H1 (cell line): ENCODE data around the gene CTNND2. TPM values are rescaled to one million over a fixed set of nuclear protein-coding genes. Genes with fewer than 3 reads are reported as not detected.

ENCODE experiments used
- CTCF ChIA-PET: fragments of 300-600 bp; sonication (Branson Sonifier 250); formaldehyde crosslinking; loops from one replicate; lab custom pipeline; 2021; ENCODE audit not compliant: partially characterized antibody; lab: Charles Lee
- POLR2A ChIA-PET: fragments of 300-600 bp; sonication (Branson Sonifier 250); formaldehyde crosslinking; loops from one replicate; lab custom pipeline; 2021; ENCODE audit warnings: inconsistent platforms; ENCODE audit not compliant: partially characterized antibody; lab: Charles Lee
- DNase-seq, 2 experiments: peaks; one replicate each; pipeline versions ENCODE4 v3.0.0 to v3.0.0-alpha.2; 2010 to 2022; ENCODE audit warnings: low spot score in 2 of 2, low read depth in 1 of 2, mixed read lengths in 1 of 2
- FAIRE-seq: peaks from 2 replicates; lab custom pipeline; 2011; peaks lifted over from hg19 to GRCh38; lab: Jason Lieb, UNC
- H2AFZ ChIP-seq: 2 replicates; pipeline ENCODE4 v1.8.1; 2012; ENCODE audit warnings: low read length, inconsistent platforms
- H2AK5ac ChIP-seq: 2 replicates; pipeline ENCODE4 v1.6.1; 2013; ENCODE audit warnings: low read depth, low read length
- H2BK120ac ChIP-seq: replicated peaks from 2 replicates; pipeline ENCODE3; 2013; ENCODE audit warnings: low read depth, low read length, inconsistent platforms
- H2BK12ac ChIP-seq: 2 replicates; pipeline ENCODE4 v1.6.1; 2013; ENCODE audit warnings: low read depth, low read length
- H2BK15ac ChIP-seq: 2 replicates; pipeline ENCODE4 v1.6.1; 2013; ENCODE audit warnings: low read length
- H2BK20ac ChIP-seq: 2 replicates; pipeline ENCODE4 v1.6.1; 2013; ENCODE audit warnings: low read length
- H2BK5ac ChIP-seq: 2 replicates; pipeline ENCODE4 v1.6.1; 2013; ENCODE audit warnings: low read depth, low read length
- H3K14ac ChIP-seq: 2 replicates; pipeline ENCODE4 v1.6.1; 2013; ENCODE audit warnings: inconsistent platforms; ENCODE audit not compliant: insufficient read length
- H3K18ac ChIP-seq: 2 replicates; pipeline ENCODE4 v1.6.1; 2013; ENCODE audit warnings: low read length; ENCODE audit errors: extremely low read depth
- H3K23ac ChIP-seq: 2 replicates; pipeline ENCODE4 v1.6.1; 2013; ENCODE audit warnings: inconsistent platforms; ENCODE audit not compliant: insufficient read length
- H3K23me2 ChIP-seq: 2 replicates; pipeline ENCODE4 v1.6.1; 2013; ENCODE audit warnings: low read depth, low read length
- H3K27ac ChIP-seq: 2 replicates; pipeline ENCODE4 v1.6.1; 2011; ENCODE audit warnings: low read depth, low read length, inconsistent platforms
- H3K27me3 ChIP-seq, 4 experiments: replicated peaks in 1 of 4; 1 replicate in 1 of 4; 2 replicates in 3 of 4; pipeline versions ENCODE4 v1.6.1 to v1.8.1; 2011 to 2013; ENCODE audit warnings: low read length in 3 of 4, mild to moderate bottlenecking in 3 of 4, inconsistent platforms in 2 of 4, mixed read lengths in 2 of 4, moderate library complexity in 1 of 4; ENCODE audit not compliant: control insufficient read depth in 3 of 4, insufficient read depth in 3 of 4; ENCODE audit errors: extremely low read depth in 1 of 4
- H3K36me3 ChIP-seq, 4 experiments: 2 replicates each; pipeline versions ENCODE4 v1.6.1 to v1.8.1; 2011 to 2013; ENCODE audit warnings: mild to moderate bottlenecking in 4 of 4, low read length in 3 of 4, moderate library complexity in 2 of 4, control low read depth in 1 of 4, inconsistent platforms in 1 of 4; ENCODE audit not compliant: insufficient read depth in 4 of 4, control insufficient read depth in 2 of 4
- H3K4ac ChIP-seq: replicated peaks from 2 replicates; pipeline ENCODE3; 2013; ENCODE audit warnings: low read length, low read depth, mixed read lengths, inconsistent platforms; ENCODE audit not compliant: insufficient read length
- H3K4me1 ChIP-seq, 4 experiments: replicated peaks in 1 of 4; 1 replicate in 1 of 4; 2 replicates in 3 of 4; pipeline versions ENCODE4 v1.6.1 to v1.8.1; 2011 to 2013; ENCODE audit warnings: low read length in 3 of 4, inconsistent platforms in 2 of 4, mixed read lengths in 1 of 4; ENCODE audit not compliant: insufficient read depth in 4 of 4, control insufficient read depth in 3 of 4
- H3K4me2 ChIP-seq, 2 experiments: 2 replicates each; pipeline versions ENCODE4 v1.6.1 to v1.8.1; 2011 to 2013; ENCODE audit warnings: low read depth in 2 of 2, low read length in 2 of 2, control low read depth in 1 of 2, inconsistent platforms in 1 of 2, mild to moderate bottlenecking in 1 of 2; ENCODE audit not compliant: insufficient read depth in 1 of 2
- H3K4me3 ChIP-seq, 4 experiments: fragments of 200-600, 300-600 bp in 1 of 4; sonication (generic), shearing (Covaris generic), sonication (Bioruptor Twin) in 1 of 4; 2 replicates each; pipeline versions ENCODE4 v1.5.1 to v1.8.1; 2011 to 2016; ENCODE audit warnings: low read length in 4 of 4, low read depth in 3 of 4, control low read depth in 2 of 4, inconsistent platforms in 2 of 4, mild to moderate bottlenecking in 2 of 4, mixed read lengths in 1 of 4, moderate library complexity in 1 of 4; ENCODE audit not compliant: insufficient read depth in 2 of 4; ENCODE audit errors: extremely low read depth in 1 of 4
- H3K56ac ChIP-seq: replicated peaks from 2 replicates; pipeline ENCODE3; 2013; ENCODE audit warnings: low read depth, mild to moderate bottlenecking, mixed read lengths, low read length, inconsistent platforms; ENCODE audit not compliant: insufficient read length
- H3K79me1 ChIP-seq: 2 replicates; pipeline ENCODE4 v1.6.1; 2013; ENCODE audit warnings: low read depth, low read length, control low read depth
- H3K79me2 ChIP-seq, 2 experiments: 2 replicates each; pipeline versions ENCODE4 v1.6.1 to v1.8.1; 2012 to 2013; ENCODE audit warnings: low read length in 2 of 2, mild to moderate bottlenecking in 2 of 2, inconsistent platforms in 1 of 2; ENCODE audit not compliant: insufficient read depth in 2 of 2, control insufficient read depth in 1 of 2
- H3K9ac ChIP-seq, 4 experiments: replicated peaks in 1 of 4; 1 replicate in 1 of 4; 2 replicates in 3 of 4; pipeline versions ENCODE4 v1.6.1 to v1.8.1; 2011 to 2013; ENCODE audit warnings: low read depth in 3 of 4, low read length in 3 of 4, control low read depth in 2 of 4, mild to moderate bottlenecking in 2 of 4, moderate library complexity in 2 of 4, inconsistent platforms in 1 of 4; ENCODE audit errors: extremely low read depth in 1 of 4
- H3K9me3 ChIP-seq, 2 experiments: 2 replicates each; pipeline versions ENCODE4 v1.6.1 to v1.8.1; 2012 to 2013; ENCODE audit warnings: mild to moderate bottlenecking in 2 of 2, moderate library complexity in 2 of 2, control low read depth in 1 of 2, inconsistent platforms in 1 of 2, low read depth in 1 of 2, low read length in 1 of 2, mixed read lengths in 1 of 2; ENCODE audit not compliant: insufficient read depth in 2 of 2
- H4K20me1 ChIP-seq, 2 experiments: replicated peaks in 1 of 2; 2 replicates each; pipeline versions ENCODE3 to v1.8.1; 2011 to 2013; ENCODE audit warnings: inconsistent platforms in 2 of 2, low read length in 2 of 2, mild to moderate bottlenecking in 1 of 2; ENCODE audit not compliant: insufficient read depth in 2 of 2, control insufficient read depth in 1 of 2
- H4K5ac ChIP-seq: 2 replicates; pipeline ENCODE4 v1.6.1; 2013; ENCODE audit warnings: low read length, low read depth, mixed read lengths, inconsistent platforms; ENCODE audit not compliant: insufficient read length
- H4K8ac ChIP-seq: 2 replicates; pipeline ENCODE4 v1.8.0; 2013; ENCODE audit warnings: mild to moderate bottlenecking, moderate library complexity, low read length, inconsistent platforms; ENCODE audit not compliant: insufficient read depth; ENCODE audit errors: extremely low read depth
- H4K91ac ChIP-seq: replicated peaks from 2 replicates; pipeline ENCODE3; 2013; ENCODE audit warnings: low read length, mixed read lengths, inconsistent platforms; ENCODE audit not compliant: insufficient read length
- EP300 ChIP-seq, 2 experiments: IDR thresholded peaks; 1 replicate in 1 of 2; 2 replicates in 1 of 2; pipeline ENCODE4 v1.6.1; 2011 to 2012; ENCODE audit warnings: low read depth in 2 of 2, low read length in 2 of 2, mild to moderate bottlenecking in 2 of 2, borderline replicate concordance in 1 of 2, inconsistent platforms in 1 of 2, moderate library complexity in 1 of 2
- KDM5A ChIP-seq: fragments of 200-600 bp; IDR thresholded peaks from 2 replicates; pipeline ENCODE4 v1.7.1; 2012; ENCODE audit warnings: mild to moderate bottlenecking, low read length, inconsistent platforms, mixed read lengths
- MAX ChIP-seq: IDR thresholded peaks from 2 replicates; pipeline ENCODE4 v1.6.1; 2012; ENCODE audit warnings: inconsistent platforms
- NANOG ChIP-seq: IDR thresholded peaks from 2 replicates; pipeline ENCODE4 v1.6.1; 2011; ENCODE audit warnings: low read length, low read depth, mild to moderate bottlenecking, inconsistent platforms; ENCODE audit not compliant: insufficient read depth, poor library complexity, severe bottlenecking
- RBBP5 ChIP-seq: IDR thresholded peaks from 2 replicates; pipeline ENCODE4 v1.7.1; 2012; ENCODE audit warnings: low read depth, mild to moderate bottlenecking, inconsistent platforms, low read length, moderate library complexity, borderline replicate concordance
- RFX5 ChIP-seq: IDR thresholded peaks from 2 replicates; pipeline ENCODE4 v1.6.1; 2011; ENCODE audit warnings: low read depth, low read length, improper control_type of control experiment, borderline replicate concordance
- RXRA ChIP-seq: IDR thresholded peaks from 2 replicates; pipeline ENCODE4 v1.6.1; 2011; ENCODE audit warnings: low read depth, mild to moderate bottlenecking, low read length, moderate library complexity; ENCODE audit not compliant: insufficient read depth
- SIN3A ChIP-seq, 2 experiments: IDR thresholded peaks in 1 of 2; conservative IDR thresholded peaks in 1 of 2; 2 replicates each; pipeline ENCODE4 v1.6.1; 2011 to 2012; ENCODE audit warnings: low read length in 2 of 2, improper control_type of control experiment in 1 of 2, low read depth in 1 of 2, mild to moderate bottlenecking in 1 of 2
- SP1 ChIP-seq: IDR thresholded peaks from 2 replicates; pipeline ENCODE4 v1.6.1; 2011; ENCODE audit warnings: low read depth, low read length
- SRF ChIP-seq: IDR thresholded peaks from 2 replicates; pipeline ENCODE4 v1.6.1; 2011; ENCODE audit warnings: mild to moderate bottlenecking, low read depth, low read length, moderate library complexity
- TCF12 ChIP-seq: IDR thresholded peaks from 2 replicates; pipeline ENCODE4 v1.6.1; 2011; ENCODE audit warnings: low read depth, mild to moderate bottlenecking, low read length
- YY1 ChIP-seq: IDR thresholded peaks from 2 replicates; pipeline ENCODE4 v1.6.1; 2011; ENCODE audit warnings: low read depth, mild to moderate bottlenecking, low read length
- WGBS, 2 experiments: shearing (Covaris generic) in 1 of 2; methylation state at CpG; one replicate each; pipeline versions ENCODE4 v1.1.6 to v1.1.7; 2013 to 2015; ENCODE audit warnings: low lambda C conversion rate in 2 of 2, mixed read lengths in 2 of 2, inconsistent platforms in 1 of 2, low coverage in 1 of 2, missing lambda C conversion rate in 1 of 2; ENCODE audit not compliant: insufficient replicate concordance in 2 of 2, insufficient coverage in 1 of 2, insufficient read length in 1 of 2; ENCODE audit errors: extremely low coverage in 1 of 2, missing lambda C conversion rate in 1 of 2; 5-methylcytosine and 5-hydroxymethylcytosine counted together
- polyA plus RNA-seq, 7 experiments: library from polyadenylated mRNA; depleted of rRNA in 3 of 7; stranded (reverse) in 5 of 7; unstranded in 2 of 7; fragments of >200 nt in 5 of 7; fragments of 200-250 nt in 2 of 7; gene quantifications; 1 replicate in 5 of 7; 2 replicates in 1 of 7; 4 replicates in 1 of 7; pipeline versions ENCODE4 v1.2.1 to v1.2.3, GENCODE V29; 2011 to 2013; ENCODE audit warnings: missing spikeins in 2 of 7, mixed read lengths in 2 of 7
- total RNA-seq: library from RNA; stranded (reverse); fragmentation: NEBNext Ultra II Directional; extraction: Animal tissue kit (Norgen Biotek cat#: 25700); gene quantifications from 2 replicates; pipeline ENCODE4 v1.2.1, GENCODE V29; 2021

CTNND2 gene
- total and polyA plus RNA-seq, 2 of the 8 experiments (the other 6 are each of a cell fraction or from before 2014, with no cell fraction given) = 7.4 to 14.2 TPM

GRCh38 chr5:11172484-11172883 is 731.8 kb downstream of the CTNND2 start:
- Histone ChIP-seq H2BK12ac (no peak overlapping the region), H3K4ac (no peak overlapping the region), H3K14ac (no peak overlapping the region), H3K4me3 (no peak overlapping the region), H3K4me1 (peaks cover 0 to 2% (median 0%) of the 10 kb centered on the region in 4 experiments; a peak in 1 of 7 replicates), H3K79me1 (no peaks in the 10 kb centered on the region), H3K9ac (no peak overlapping the region), H3K27me3 (no peaks in the 10 kb centered on the region), H3K27ac (no peak overlapping the region), H4K91ac (no peak overlapping the region), H3K23ac (no peak overlapping the region), H3K36me3 (no peaks in the 10 kb centered on the region), H3K56ac (no peak overlapping the region), H3K4me2 (no peak overlapping the region), H2BK20ac (no peak overlapping the region), H2AK5ac (no peak overlapping the region), H3K9me3 (no peaks in the 10 kb centered on the region), H3K23me2 (no peaks in the 10 kb centered on the region), H4K5ac (no peak overlapping the region), H3K18ac (no peak overlapping the region), H2BK120ac (no peak overlapping the region), H3K79me2 (no peaks in the 10 kb centered on the region), H2BK5ac (no peak overlapping the region), H2BK15ac (no peak overlapping the region), H4K20me1 (no peaks in the 10 kb centered on the region), H2AFZ (no peak overlapping the region), H4K8ac (no peak overlapping the region)
- FAIRE-seq = no peak
- ChIA-PET POLR2A (no interaction called here), CTCF (interaction anchor here (0.9 to 1.9 kb wide), 5 partner anchors 10 to 470 kb away, joined by 3 to 8 read pairs (median 4); no protein-coding TSS in a partner anchor)
- 97% methylated on average over 5 of the region's 5 CpGs; no CpG with 5 or more reads in 1 of the 2 experiments for WGBS, 2 experiments
- DNase-seq = no peak
- no peak for TF ChIP-seq SRF
- no peak for TF ChIP-seq SP1
- TF ChIP-seq MAX = no peak
- no peak for TF ChIP-seq RFX5
- no peak for TF ChIP-seq RBBP5
- no peak for TF ChIP-seq YY1
- no peak for TF ChIP-seq EP300 (IDR thresholded peaks at IDR 0.05; ENCODE audit: borderline replicate concordance in 1 of 2, low read depth in 2 of 2, low read length in 2 of 2)
- TF ChIP-seq RXRA = no peak
- TF ChIP-seq TCF12 = no peak
- TF ChIP-seq SIN3A (conservative IDR thresholded peaks at IDR 0.05 in 1 of 2, IDR thresholded peaks at IDR 0.05 in 1 of 2; ENCODE audit: low read depth in 1 of 2, low read length in 2 of 2) = no peak
- TF ChIP-seq NANOG = no peak
- TF ChIP-seq KDM5A = no peak
